ENCODE measurements around the gene SERTM2.

GRCh38 chrX:111490688-111491087 is 20.8 kb upstream of the SERTM2 start:
- no peak for TF ChIP-seq CTCF (conservative IDR thresholded peaks at IDR 0.05; ENCODE audit: low read depth in 2 of 2)
- no peak for TF ChIP-seq POLR2AphosphoS5 (IDR thresholded peaks at IDR 0.05; ENCODE audit: low read depth)
- no peak for TF ChIP-seq ZNF331 (CRISPR knock-in tag; IDR thresholded peaks at IDR 0.05; ENCODE audit: low read depth)
- TF ChIP-seq EZH2 (IDR thresholded peaks at IDR 0.05; ENCODE audit: low read depth, unreplicated experiment), result no peak
- no peak for TF ChIP-seq EZH2phosphoT487 (IDR thresholded peaks at IDR 0.05; ENCODE audit: unreplicated experiment)

Measured in GM23338 (cell line).